GM18499 (cell line): Measurements from ENCODE around the gene SPATA17.
A peak's percentile ranks its signal among the peaks of the same experiment; 100 is the strongest.

Experiments
- ATAC-seq: cut with Tn5 transposase; IDR thresholded peaks from one replicate; pipeline ENCODE4 v1.9.1; 2021; ENCODE audit warnings: moderate number of reproducible peaks; ENCODE audit not compliant: insufficient read depth, unreplicated experiment

The SPATA17 gene

GRCh38 chr1:217837691-217838090 is 206.5 kb downstream of the SPATA17 start:
- no peak for ATAC-seq

- ATAC-seq = no peak
These were observed 208.0 kb downstream of the SPATA17 start for GRCh38 chr1:217839161-217839560.

GRCh38 chr1:217846733-217847132 is 215.6 kb downstream of the SPATA17 start:
- no peak for ATAC-seq

GRCh38 chr1:217847643-217848042 is 216.5 kb downstream of the SPATA17 start:
- ATAC-seq = no peak

GRCh38 chr1:217856342-217857034 is 225.3 kb downstream of the SPATA17 start:
- ATAC-seq = no peak

- ATAC-seq = no peak
These were observed 225.9 kb downstream of the SPATA17 start for GRCh38 chr1:217857061-217857460.

GRCh38 chr1:217861658-217862057 is 230.5 kb downstream of the SPATA17 start:
- ATAC-seq = no peak

GRCh38 chr1:217867446-217867995 is 236.4 kb downstream of the SPATA17 start:
- ATAC-seq = no peak

GRCh38 chr1:217871955-217872354 is 240.8 kb downstream of the SPATA17 start:
- no peak for ATAC-seq

- no peak for ATAC-seq
These were observed 244.1 kb downstream of the SPATA17 start for GRCh38 chr1:217875229-217875628.

GRCh38 chr1:217876401-217876800 is 245.3 kb downstream of the SPATA17 start:
- no peak for ATAC-seq

GRCh38 chr1:217876896-217877295 is 245.8 kb downstream of the SPATA17 start:
- ATAC-seq = no peak

- no peak for ATAC-seq
These were observed 250.0 kb downstream of the SPATA17 start for GRCh38 chr1:217881131-217881543.

- no peak for ATAC-seq
These were observed 250.6 kb downstream of the SPATA17 start for GRCh38 chr1:217881607-217882332.

- ATAC-seq = no peak
These were observed 254.0 kb downstream of the SPATA17 start for GRCh38 chr1:217885181-217885580.

GRCh38 chr1:217888328-217888727 is 257.2 kb downstream of the SPATA17 start:
- ATAC-seq = no peak

GRCh38 chr1:217889401-217889800 is 258.3 kb downstream of the SPATA17 start:
- no peak for ATAC-seq

- no peak for ATAC-seq
These were observed 260.8 kb downstream of the SPATA17 start for GRCh38 chr1:217891966-217892365.

GRCh38 chr1:217892750-217893149 is 261.6 kb downstream of the SPATA17 start:
- peak; percentile 41 for ATAC-seq

- no peak for ATAC-seq
These were observed 264.7 kb downstream of the SPATA17 start for GRCh38 chr1:217895841-217896240.

GRCh38 chr1:217896490-217896889 is 265.3 kb downstream of the SPATA17 start:
- no peak for ATAC-seq

- ATAC-seq = no peak
These were observed 266.0 kb downstream of the SPATA17 start for GRCh38 chr1:217897100-217897499.
